HG02588 (cell line): ENCODE measurements around the gene MGAT4B.
"Not testable (repeated sequence)": the region's sequence is repeated elsewhere in the genome, so short reads cannot be mapped to it uniquely, and the experiment has no call there.

Experiments used
- ATAC-seq: cut with Tn5 transposase; IDR thresholded peaks from one replicate; pipeline ENCODE4 v1.9.1; 2021; ENCODE audit warnings: mild to moderate bottlenecking, moderate library complexity; ENCODE audit not compliant: unreplicated experiment

The MGAT4B gene

DNA sequence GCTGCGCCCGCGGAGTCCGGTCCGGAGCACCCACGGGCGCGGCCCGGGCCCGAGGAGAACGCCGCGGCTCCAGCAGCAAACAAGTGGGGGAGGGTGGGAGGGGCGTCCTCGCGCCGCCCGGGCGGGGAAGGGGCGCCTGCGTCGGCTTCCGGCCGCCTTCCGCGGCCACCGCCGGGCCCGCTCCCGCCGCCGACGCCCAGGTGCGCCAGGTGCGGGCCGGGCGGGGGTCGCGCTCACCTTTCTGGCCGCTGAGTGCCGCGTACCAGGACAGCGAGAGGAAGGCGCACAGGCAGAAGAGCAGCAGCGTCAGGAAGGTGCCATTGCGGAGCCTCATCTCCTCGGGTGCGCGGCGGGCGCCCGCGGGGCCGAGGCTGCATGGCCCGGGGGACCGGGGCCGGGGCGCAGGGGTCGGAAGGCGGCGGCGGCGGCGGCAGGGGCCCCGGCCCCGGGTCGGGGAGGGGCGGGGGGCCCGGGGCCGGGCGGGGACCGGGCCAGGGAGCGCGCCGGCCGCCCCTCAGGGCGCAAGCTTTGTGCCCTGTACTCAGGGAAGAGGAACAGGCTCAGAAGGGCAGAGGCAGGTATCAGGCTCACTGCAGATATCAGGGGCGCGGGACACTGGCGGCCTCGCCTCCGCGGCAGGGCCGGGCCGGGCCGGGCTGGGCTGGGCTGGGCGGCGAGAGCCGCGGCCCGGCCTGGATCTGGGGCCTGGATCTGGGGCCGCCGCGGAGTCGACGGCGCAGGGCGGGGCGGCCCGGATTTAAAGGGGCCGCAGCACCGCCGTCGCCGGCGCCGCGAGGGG is at the start of gene MGAT4B:
MGAT4B (minus strand) TSS at position 617 of the 799 bp plus-strand sequence; CDS start at position 334, 283 bp downstream.
- peak; percentile 76 for ATAC-seq

DNA sequence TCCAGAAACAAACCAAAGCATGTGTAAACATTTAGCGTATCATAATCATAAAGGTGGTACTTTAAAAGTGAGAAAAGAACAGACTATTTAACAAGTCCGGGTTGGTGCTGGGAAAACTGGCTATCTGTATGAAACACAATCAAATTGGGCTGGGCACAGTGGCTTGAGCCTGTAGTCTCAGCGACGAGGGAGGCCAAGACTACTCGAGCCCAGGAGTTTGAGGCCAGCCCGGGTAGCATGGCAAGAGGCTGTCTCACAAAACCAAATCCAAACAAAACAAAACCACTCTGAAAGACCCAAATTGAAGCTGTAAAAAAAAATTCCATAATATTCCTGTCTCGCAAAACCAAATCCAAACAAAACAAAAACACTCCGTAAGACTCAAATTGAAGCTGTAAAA is 47.7 kb upstream of the MGAT4B start:
- ATAC-seq = no peak

DNA sequence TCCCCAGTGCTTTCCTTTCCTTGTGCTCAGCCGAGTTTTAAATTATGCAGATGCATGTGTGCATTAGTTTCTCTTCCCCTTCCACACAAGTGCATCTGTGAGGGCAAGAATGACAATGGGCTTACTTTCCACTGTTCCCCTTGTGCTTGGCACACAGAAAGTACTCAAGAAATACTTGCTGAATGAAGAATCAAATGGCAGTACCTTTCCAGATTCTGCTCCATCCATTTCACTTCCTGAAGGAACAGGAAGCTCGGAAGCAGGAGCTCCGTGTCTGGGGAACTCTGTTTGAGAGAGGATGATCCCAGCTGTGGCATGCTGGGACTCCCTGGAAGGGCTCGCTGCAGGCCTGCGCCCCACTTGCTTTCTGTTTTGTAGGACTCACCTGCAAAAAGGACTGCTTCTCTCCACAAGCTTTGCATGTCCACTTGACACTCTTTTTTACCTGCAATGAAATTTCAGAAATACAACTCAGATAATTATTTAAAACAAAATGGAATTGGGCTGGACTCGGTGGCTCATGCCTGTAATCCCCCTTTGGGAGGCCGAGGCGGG is 46.4 kb upstream of the MGAT4B start:
- peak; percentile 90 for ATAC-seq

DNA sequence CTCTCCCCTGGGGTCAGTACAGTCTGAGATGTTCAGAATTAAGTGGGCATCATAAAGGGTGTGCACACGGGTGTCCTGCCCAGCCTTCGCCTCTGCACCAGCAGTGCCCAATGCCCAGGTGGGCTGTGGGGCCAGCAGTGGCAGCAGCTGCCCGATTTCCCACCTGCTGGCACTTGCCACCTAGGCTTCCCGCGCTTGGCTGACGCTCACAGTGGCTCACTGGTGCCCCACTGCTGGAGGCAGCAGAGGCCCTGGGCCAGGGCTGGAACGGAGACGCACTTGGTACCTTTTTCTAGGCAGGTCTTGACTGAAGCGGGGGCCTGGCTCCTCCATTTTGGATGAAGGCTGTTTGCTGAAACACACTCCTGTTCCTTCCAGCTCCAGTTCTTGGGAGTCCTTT is 35.0 kb upstream of the MGAT4B start:
- ATAC-seq = no peak

DNA sequence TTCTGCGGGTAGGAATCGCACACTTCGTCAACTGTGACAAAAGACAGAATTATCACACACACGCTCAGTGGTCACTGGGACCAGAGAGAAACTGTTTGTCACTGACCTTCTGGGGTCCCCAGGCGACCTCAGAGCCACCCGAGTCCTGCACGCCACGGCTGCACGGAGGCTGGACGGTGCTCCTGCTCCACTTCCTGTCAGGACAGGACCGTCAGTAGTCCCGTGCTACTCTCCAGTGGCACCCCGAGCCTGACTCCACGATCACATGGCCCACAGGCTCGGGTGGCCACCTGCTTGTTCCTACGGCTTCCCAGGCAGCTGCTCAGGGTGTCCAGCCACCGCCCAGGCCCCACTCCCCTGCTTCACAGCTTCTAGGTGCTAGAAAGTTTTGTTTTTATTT is 34.1 kb upstream of the MGAT4B start:
- no peak for ATAC-seq

GRCh38 chr5:179840321-179840720 is 33.7 kb upstream of the MGAT4B start:
- no peak for ATAC-seq

DNA sequence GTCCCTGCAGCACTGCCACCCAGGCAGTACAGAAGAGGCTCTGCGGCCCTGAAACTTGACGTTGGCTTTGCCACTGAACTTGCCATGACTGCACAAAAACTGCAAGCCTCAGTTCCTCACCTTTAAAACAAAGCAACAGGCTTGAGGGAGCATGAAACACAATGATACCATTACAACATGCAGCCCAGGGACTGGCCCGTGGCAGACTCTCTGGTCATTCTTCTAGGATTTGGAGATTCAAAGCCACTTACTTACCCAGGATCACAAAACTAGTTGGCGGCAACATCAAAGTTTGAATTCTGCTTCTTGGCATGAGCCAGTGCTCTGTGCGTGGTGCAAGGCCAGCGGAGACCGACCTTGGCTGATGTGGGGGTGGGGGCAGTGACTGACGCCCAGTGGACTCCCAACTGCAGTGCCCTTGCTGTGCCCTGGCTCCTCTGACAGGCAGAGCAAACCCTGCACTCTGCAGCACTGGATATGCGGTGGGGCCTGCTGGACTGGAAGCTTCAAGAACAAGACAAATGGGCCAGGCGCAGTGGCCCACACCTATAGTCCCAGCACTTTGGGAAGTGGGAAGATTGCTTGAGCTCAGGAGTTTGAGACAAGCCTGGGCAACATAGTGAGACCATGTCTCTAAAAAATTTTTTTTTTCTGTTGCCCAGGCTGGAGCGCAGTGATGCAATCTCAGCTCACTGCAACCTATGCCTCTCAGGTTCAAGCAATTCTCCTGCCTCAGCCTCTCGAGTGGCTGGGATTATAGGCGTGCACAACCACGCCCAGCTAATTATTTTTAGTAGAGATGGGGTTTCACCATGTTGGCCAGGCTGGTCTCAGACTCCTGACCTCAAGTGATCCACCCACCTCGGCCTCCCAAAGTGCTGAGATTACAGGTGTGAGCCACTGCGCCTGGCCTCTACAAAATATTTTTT is 32.9 kb upstream of the MGAT4B start:
- no peak for ATAC-seq

- no peak for ATAC-seq
Observed at GRCh38 chr5:179837076-179838011, 30.7 kb upstream of the MGAT4B start.

DNA sequence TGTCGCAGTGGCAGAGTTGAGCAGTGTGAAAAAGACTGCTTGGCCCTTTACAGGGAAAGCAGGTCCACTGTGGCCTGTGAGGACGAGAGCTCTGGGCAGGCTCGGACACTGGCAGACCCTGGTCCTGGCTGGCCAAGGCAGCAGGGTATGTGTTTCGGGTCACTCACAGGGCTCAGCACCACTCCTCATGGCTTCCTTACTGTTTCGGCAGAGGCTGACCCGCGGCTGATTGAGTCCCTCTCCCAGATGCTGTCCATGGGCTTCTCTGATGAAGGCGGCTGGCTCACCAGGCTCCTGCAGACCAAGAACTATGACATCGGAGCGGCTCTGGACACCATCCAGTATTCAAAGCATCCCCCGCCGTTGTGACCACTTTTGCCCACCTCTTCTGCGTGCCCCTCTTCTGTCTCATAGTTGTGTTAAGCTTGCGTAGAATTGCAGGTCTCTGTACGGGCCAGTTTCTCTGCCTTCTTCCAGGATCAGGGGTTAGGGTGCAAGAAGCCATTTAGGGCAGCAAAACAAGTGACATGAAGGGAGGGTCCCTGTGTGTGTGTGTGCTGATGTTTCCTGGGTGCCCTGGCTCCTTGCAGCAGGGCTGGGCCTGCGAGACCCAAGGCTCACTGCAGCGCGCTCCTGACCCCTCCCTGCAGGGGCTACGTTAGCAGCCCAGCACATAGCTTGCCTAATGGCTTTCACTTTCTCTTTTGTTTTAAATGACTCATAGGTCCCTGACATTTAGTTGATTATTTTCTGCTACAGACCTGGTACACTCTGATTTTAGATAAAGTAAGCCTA is 29.8 kb upstream of the MGAT4B start:
- no peak for ATAC-seq

DNA sequence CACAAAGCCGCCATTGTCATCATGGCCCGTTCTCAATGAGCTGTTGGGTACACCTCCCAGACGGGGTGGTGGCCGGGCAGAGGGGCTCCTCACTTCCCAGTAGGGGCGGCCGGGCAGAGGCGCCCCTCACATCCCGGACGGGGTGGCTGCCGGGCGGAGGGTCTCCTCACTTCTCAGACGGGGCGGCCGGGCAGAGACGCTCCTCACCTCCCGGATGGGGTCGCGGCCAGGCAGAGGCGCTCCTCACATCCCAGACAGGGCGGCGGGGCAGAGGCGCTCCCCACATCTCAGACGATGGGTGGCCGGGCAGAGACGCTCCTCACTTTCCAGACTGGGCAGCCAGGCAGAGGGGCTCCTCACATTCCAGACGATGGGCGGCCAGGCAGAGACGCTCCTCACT is 28.2 kb upstream of the MGAT4B start:
- not testable (repeated sequence) for ATAC-seq

DNA sequence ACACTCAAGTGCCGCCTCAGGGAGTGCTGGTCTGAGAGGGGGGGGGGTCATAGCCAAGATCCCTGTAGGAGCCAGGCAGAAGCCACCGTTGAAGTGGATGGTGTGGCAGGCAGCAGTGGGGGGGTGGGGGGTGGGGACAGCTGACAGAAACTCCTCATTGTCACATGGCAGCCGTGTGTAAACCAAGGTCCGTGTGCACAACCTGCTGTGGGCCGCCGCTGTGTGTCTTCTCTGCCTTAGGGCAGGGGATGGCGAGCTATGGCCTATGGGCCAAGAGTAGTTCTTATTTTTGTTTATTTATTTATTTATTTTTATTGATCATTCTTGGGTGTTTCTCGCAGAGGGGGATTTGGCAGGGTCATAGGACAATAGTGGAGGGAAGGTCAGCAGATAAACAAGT is 27.5 kb upstream of the MGAT4B start:
- ATAC-seq = no peak

DNA sequence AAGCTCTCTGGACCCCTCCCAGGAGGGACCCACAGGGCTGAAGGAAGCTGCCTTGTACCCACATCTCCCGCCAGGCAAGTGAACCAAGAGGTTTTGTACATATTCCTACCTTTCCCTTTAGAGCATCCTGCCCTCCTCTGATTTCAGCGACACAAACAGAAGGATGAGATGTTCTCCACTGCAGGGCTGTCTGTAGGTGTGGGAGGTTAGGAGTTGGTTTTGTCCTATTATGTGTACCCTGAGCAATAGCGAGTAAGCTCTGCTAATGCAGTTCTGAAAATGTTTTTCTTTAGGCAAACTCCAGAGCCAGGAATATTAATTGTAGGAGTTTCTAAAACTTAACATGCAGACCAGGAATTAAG is 27.0 kb upstream of the MGAT4B start:
- ATAC-seq = no peak

DNA sequence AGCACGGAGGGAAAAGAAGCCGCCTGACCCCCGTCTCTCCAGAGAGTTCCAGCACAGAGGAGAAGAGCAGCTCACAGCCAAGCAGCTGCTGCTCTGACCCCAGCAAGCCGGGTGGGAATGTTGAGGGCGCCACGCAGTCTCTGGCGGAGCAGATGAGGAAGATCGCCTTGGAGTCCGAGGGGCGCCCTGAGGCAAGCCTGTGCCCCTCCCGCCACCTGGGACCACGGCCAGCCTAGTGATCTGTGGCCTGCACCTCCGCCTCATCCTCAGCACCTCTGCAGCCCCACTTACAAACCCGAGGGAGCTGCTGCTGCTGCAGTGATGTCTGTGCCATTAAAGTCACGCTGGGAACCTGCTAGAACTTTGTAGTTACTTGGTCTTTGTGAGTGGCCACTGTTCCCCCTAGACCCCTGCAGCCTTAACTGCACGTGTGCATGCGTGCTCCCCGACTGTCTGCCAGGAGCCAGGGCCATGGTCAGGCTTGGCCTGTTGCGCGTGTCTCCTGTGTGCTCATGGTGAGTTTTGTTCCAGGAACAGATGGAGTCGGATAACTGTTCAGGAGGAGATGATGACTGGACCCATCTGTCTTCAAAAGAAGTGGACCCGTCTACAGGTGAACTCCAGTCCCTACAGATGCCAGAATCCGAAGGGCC is 26.5 kb upstream of the MGAT4B start:
- ATAC-seq = no peak

GRCh38 chr5:179832039-179832745 is 25.5 kb upstream of the MGAT4B start:
- no peak for ATAC-seq

- ATAC-seq = no peak
Observed at GRCh38 chr5:179830818-179831468, 24.3 kb upstream of the MGAT4B start.

DNA sequence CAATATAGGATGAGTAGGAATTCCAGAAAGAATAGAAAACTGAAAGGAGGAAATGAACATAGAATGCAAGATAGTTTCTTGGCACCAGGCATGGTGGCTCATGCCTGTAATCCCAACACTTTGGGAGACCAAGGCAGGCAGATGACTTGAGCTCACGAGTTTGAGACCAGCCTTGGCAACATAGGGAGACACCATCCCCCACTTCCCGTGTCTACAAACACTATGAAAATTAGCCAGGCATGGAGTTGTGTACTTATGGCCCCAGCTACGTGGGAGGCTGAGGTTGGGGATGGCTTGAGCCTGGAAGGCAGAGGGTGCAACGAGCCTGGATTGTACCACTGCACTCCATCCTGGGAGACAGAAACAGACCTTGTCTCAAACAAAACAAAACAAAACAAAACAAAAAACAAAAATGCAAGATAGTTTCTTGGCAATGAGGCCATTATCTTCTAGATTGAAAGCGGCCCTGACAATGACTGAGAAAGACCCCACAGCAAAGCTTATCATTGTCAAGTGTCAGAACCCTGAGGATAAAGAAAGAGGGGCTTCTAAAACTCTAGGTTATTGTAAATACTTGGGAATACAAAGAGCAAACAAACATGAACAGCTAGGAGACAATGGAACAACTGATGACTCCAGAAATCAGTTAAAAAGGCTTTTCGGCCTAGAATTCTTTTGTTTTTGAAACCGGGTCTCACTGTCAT is 23.2 kb upstream of the MGAT4B start:
- ATAC-seq = no peak

DNA sequence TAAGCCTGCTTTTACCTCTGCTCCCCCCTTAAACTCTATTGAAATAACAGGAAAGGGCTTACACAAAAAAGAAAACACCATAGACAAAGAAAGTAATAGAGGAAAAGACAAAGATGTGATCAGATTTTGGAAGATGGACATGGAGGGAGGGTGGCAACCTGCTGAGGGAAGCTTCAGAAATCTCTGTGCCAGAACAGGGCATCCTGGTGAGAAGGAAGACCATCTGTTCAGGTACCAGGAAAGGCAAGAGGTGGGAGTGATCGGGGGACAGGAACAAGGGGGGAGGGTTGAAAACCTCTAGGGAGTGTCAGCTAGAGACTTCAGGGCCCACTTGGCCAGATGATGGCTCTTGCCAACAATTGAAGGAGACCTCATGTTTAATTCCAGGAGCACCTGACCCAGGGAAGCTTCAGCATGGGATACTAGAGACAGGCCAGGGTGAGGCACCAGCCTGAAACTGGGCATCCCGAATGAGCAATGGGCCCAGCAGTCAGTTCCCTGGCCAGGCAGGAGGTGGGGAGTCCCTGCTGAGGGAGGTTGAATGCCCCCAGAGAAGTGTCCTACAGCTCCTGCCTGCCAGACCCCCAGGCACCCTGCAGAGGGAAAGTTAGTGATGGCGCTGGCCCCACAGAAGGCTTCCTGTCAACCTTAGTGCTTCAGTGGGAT is 22.2 kb upstream of the MGAT4B start:
- ATAC-seq = no peak
